H9 (cell line): ENCODE results near the gene CACNA2D4. TPM values are rescaled to one million over a fixed set of nuclear protein-coding genes. Genes with fewer than 3 reads are reported as not detected.

ENCODE experiments used
- DNase-seq: peaks from one replicate; pipeline ENCODE4 v3.0.0-alpha.2; 2017
- H2AFZ ChIP-seq: one replicate; pipeline ENCODE4 v1.6.1; 2013; ENCODE audit warnings: mild to moderate bottlenecking, low read length, control low read depth, moderate library complexity
- H2AK5ac ChIP-seq: 2 replicates; pipeline ENCODE4 v1.6.1; 2013; ENCODE audit warnings: low read length, control low read depth, mixed read lengths; ENCODE audit not compliant: insufficient read length
- H2BK120ac ChIP-seq: one replicate; pipeline ENCODE4 v1.6.1; 2013; ENCODE audit warnings: low read depth, mild to moderate bottlenecking, low read length, control low read depth, inconsistent platforms; ENCODE audit not compliant: poor library complexity, severe bottlenecking
- H2BK12ac ChIP-seq: 2 replicates; pipeline ENCODE4 v1.6.1; 2013; ENCODE audit warnings: low read length, control low read depth, mixed read lengths, low read depth; ENCODE audit not compliant: insufficient read length
- H2BK15ac ChIP-seq: 2 replicates; pipeline ENCODE4 v1.6.1; 2013; ENCODE audit warnings: low read depth, low read length, control low read depth
- H2BK20ac ChIP-seq: one replicate; pipeline ENCODE4 v1.6.1; 2013; ENCODE audit warnings: low read depth, mild to moderate bottlenecking, low read length, control low read depth, inconsistent platforms; ENCODE audit not compliant: poor library complexity, severe bottlenecking
- H2BK5ac ChIP-seq: 2 replicates; pipeline ENCODE4 v1.6.1; 2013; ENCODE audit warnings: low read length, control low read depth, mixed read lengths; ENCODE audit not compliant: insufficient read length
- H3K14ac ChIP-seq: 2 replicates; pipeline ENCODE4 v1.6.1; 2013; ENCODE audit warnings: low read length, control low read depth; ENCODE audit not compliant: insufficient read depth
- H3K18ac ChIP-seq: 2 replicates; pipeline ENCODE4 v1.6.1; 2013; ENCODE audit warnings: low read depth, mild to moderate bottlenecking, mixed read lengths, low read length, control low read depth; ENCODE audit not compliant: insufficient read length
- H3K23ac ChIP-seq: 2 replicates; pipeline ENCODE4 v1.6.1; 2013; ENCODE audit warnings: low read length, control low read depth, mixed read lengths, low read depth; ENCODE audit not compliant: insufficient read length
- H3K23me2 ChIP-seq: 2 replicates; pipeline ENCODE4 v1.6.1; 2013; ENCODE audit warnings: low read depth, mild to moderate bottlenecking, mixed read lengths, low read length, control low read depth; ENCODE audit not compliant: insufficient read length, poor library complexity, severe bottlenecking
- H3K27ac ChIP-seq: 2 replicates; pipeline ENCODE4 v1.5.1; 2013; ENCODE audit warnings: low read length, control low read depth, mixed read lengths, low read depth; ENCODE audit not compliant: insufficient read length
- H3K27me3 ChIP-seq: 2 replicates; pipeline ENCODE4 v1.6.1; 2013; ENCODE audit warnings: low read length, control low read depth, inconsistent platforms; ENCODE audit not compliant: insufficient read depth
- H3K4ac ChIP-seq: 2 replicates; pipeline ENCODE4 v1.6.1; 2013; ENCODE audit warnings: low read depth, mild to moderate bottlenecking, control low read depth, inconsistent platforms, low read length, moderate library complexity
- H3K4me1 ChIP-seq: 2 replicates; pipeline ENCODE4 v1.6.1; 2013; ENCODE audit warnings: low read length, control low read depth, inconsistent platforms; ENCODE audit not compliant: insufficient read depth
- H3K4me2 ChIP-seq: 2 replicates; pipeline ENCODE4 v1.6.1; 2013; ENCODE audit warnings: low read length, control low read depth, mixed read lengths; ENCODE audit not compliant: insufficient read length, insufficient read depth
- H3K56ac ChIP-seq: 2 replicates; pipeline ENCODE4 v1.6.1; 2013; ENCODE audit warnings: low read depth, mild to moderate bottlenecking, mixed read lengths, low read length, control low read depth; ENCODE audit not compliant: insufficient read length
- H3K79me1 ChIP-seq: 2 replicates; pipeline ENCODE4 v1.6.1; 2013; ENCODE audit warnings: low read depth, mild to moderate bottlenecking, moderate library complexity, low read length, control low read depth, inconsistent platforms; ENCODE audit not compliant: insufficient read depth, poor library complexity, severe bottlenecking
- H3K79me2 ChIP-seq: 2 replicates; pipeline ENCODE4 v1.6.1; 2013; ENCODE audit warnings: low read length, control low read depth, inconsistent platforms; ENCODE audit not compliant: insufficient read depth
- H3K9ac ChIP-seq: 2 replicates; pipeline ENCODE4 v1.6.1; 2013; ENCODE audit warnings: low read length, control low read depth, mixed read lengths; ENCODE audit not compliant: insufficient read length; ENCODE audit errors: extremely low read depth
- H3K9me3 ChIP-seq: one replicate; pipeline ENCODE4 v1.6.1; 2013; ENCODE audit warnings: low read depth, low read length, inconsistent platforms; ENCODE audit not compliant: control insufficient read depth
- H3T11ph ChIP-seq: one replicate; pipeline ENCODE4 v1.6.1; 2013; ENCODE audit warnings: mild to moderate bottlenecking, low read length, control low read depth, inconsistent platforms
- H4K20me1 ChIP-seq: one replicate; pipeline ENCODE4 v1.6.1; 2013; ENCODE audit not compliant: control insufficient read depth, insufficient read length, insufficient read depth
- H4K5ac ChIP-seq: 2 replicates; pipeline ENCODE4 v1.6.1; 2013; ENCODE audit warnings: low read depth, mild to moderate bottlenecking, mixed read lengths, low read length, control low read depth; ENCODE audit not compliant: insufficient read length
- H4K8ac ChIP-seq: replicated peaks from 2 replicates; pipeline ENCODE4 v1.6.1; 2013; ENCODE audit warnings: low read length, control low read depth, mixed read lengths, low read depth; ENCODE audit not compliant: insufficient read length
- H4K91ac ChIP-seq: 2 replicates; pipeline ENCODE4 v1.6.1; 2013; ENCODE audit warnings: low read depth, mild to moderate bottlenecking, moderate library complexity, mixed read lengths, low read length, control low read depth; ENCODE audit not compliant: insufficient read length
- H3K27ac Mint-ChIP-seq, 3 experiments: 2 replicates in 2 of 3; 3 replicates in 1 of 3; pipeline ENCODE4 v1.8.0; 2020 to 2021; ENCODE audit warnings: mixed read lengths in 3 of 3, mild to moderate bottlenecking in 1 of 3, moderate library complexity in 1 of 3
- H3K27me3 Mint-ChIP-seq: 2 replicates; pipeline ENCODE4 v1.8.0; 2021; ENCODE audit warnings: low read depth, mild to moderate bottlenecking, moderate library complexity, mixed read lengths
- H3K36me3 Mint-ChIP-seq, 3 experiments: 2 replicates in 2 of 3; 3 replicates in 1 of 3; pipeline ENCODE4 v1.8.0; 2020 to 2021; ENCODE audit warnings: low read depth in 3 of 3, mixed read lengths in 3 of 3; ENCODE audit not compliant: insufficient read depth in 1 of 3
- H3K4me1 Mint-ChIP-seq, 2 experiments: 2 replicates each; pipeline ENCODE4 v1.8.0; 2020; ENCODE audit warnings: mixed read lengths in 2 of 2
- H3K4me3 Mint-ChIP-seq, 2 experiments: 2 replicates in 1 of 2; 3 replicates in 1 of 2; pipeline ENCODE4 v1.8.0; 2020 to 2021; ENCODE audit warnings: mild to moderate bottlenecking in 2 of 2, mixed read lengths in 2 of 2, moderate library complexity in 1 of 2
- H3K9me3 Mint-ChIP-seq, 2 experiments: 2 replicates in 1 of 2; 3 replicates in 1 of 2; pipeline ENCODE4 v1.8.0; 2020; ENCODE audit warnings: mild to moderate bottlenecking in 2 of 2, mixed read lengths in 2 of 2, moderate library complexity in 1 of 2
- CTCF ChIP-seq: fragments of 200-600 bp; sonication (generic); conservative IDR thresholded peaks from 3 replicates; pipeline ENCODE4 v1.8.0; 2021; ENCODE audit warnings: antibody characterized with exemption, mild to moderate bottlenecking
- WGBS: extraction: QIAGEN DNeasy Blood & Tissue Kit; methylation state at CpG from one replicate; pipeline ENCODE4 v1.1.7; 2013; ENCODE audit warnings: missing lambda C conversion rate, low lambda C conversion rate, mixed read lengths; ENCODE audit not compliant: insufficient read length; ENCODE audit errors: extremely low coverage; 5-methylcytosine and 5-hydroxymethylcytosine counted together
- total RNA-seq: library from RNA; stranded (reverse); gene quantifications from 2 replicates; pipeline ENCODE4 v1.2.1, GENCODE V29; 2021

The CACNA2D4 gene
- total RNA-seq, 1 experiment from 2014 or later = 0.79 TPM

- no peak overlapping the region for H2BK120ac ChIP-seq
- H4K91ac ChIP-seq = no peak overlapping the region
- no peak overlapping the region for H3K18ac ChIP-seq
- Mint-ChIP-seq H3K4me3 (no peak overlapping the region), H3K4me1 (peaks cover 8 to 15% of the 10 kb centered on the region in 2 experiments), H3K9me3 (no peaks in the 10 kb centered on the region), H3K36me3 (no peaks in the 10 kb centered on the region), H3K27ac (no peak overlapping the region), H3K27me3 (no peaks in the 10 kb centered on the region)
- WGBS = no CpG with 5 or more reads among the region's 1 CpG
- no peak overlapping the region for H2BK20ac ChIP-seq
- H3K23ac ChIP-seq = no peak overlapping the region
- no peak overlapping the region for H4K5ac ChIP-seq
- H4K20me1 ChIP-seq = no peaks in the 10 kb centered on the region
- H2AK5ac ChIP-seq = no peak overlapping the region
- peaks cover 3% of the 10 kb centered on the region for H3K79me1 ChIP-seq
- H4K8ac ChIP-seq = no peak overlapping the region
- H3K4me2 ChIP-seq = no peak overlapping the region
- H3K27me3 ChIP-seq = no peaks in the 10 kb centered on the region
- H3T11ph ChIP-seq = no peak overlapping the region
- H2BK12ac ChIP-seq = no peak overlapping the region
- H3K9ac ChIP-seq = no peak overlapping the region
- H3K9me3 ChIP-seq = no peaks in the 10 kb centered on the region
- no peak overlapping the region for H2AFZ ChIP-seq
- H3K4ac ChIP-seq = no peak overlapping the region
- peaks cover 4% of the 10 kb centered on the region; the same call in 1 of the 2 replicates for H3K79me2 ChIP-seq
- DNase-seq = no peak
- no peak overlapping the region for H3K14ac ChIP-seq
- TF ChIP-seq CTCF = no peak
- H2BK15ac ChIP-seq = no peak overlapping the region
- no peak overlapping the region for H2BK5ac ChIP-seq
- H3K27ac ChIP-seq = no peak overlapping the region
- H3K56ac ChIP-seq = no peak overlapping the region
- H3K4me1 ChIP-seq = no peaks in the 10 kb centered on the region
- H3K23me2 ChIP-seq = no peaks in the 10 kb centered on the region
Measured at GRCh38 chr12:1767407-1768090, 150.9 kb downstream of the CACNA2D4 start.
